H1 (cell line): ENCODE data around the gene PTRH1. TPM values are rescaled to one million over a fixed set of nuclear protein-coding genes. Genes with fewer than 3 reads are reported as not detected.

ENCODE experiments used
- CTCF ChIA-PET: fragments of 300-600 bp; sonication (Branson Sonifier 250); formaldehyde crosslinking; loops from one replicate; lab custom pipeline; 2021; ENCODE audit not compliant: partially characterized antibody; lab: Charles Lee
- POLR2A ChIA-PET: fragments of 300-600 bp; sonication (Branson Sonifier 250); formaldehyde crosslinking; loops from one replicate; lab custom pipeline; 2021; ENCODE audit warnings: inconsistent platforms; ENCODE audit not compliant: partially characterized antibody; lab: Charles Lee
- DNase-seq, 2 experiments: peaks; one replicate each; pipeline versions ENCODE4 v3.0.0 to v3.0.0-alpha.2; 2010 to 2022; ENCODE audit warnings: low spot score in 2 of 2, low read depth in 1 of 2, mixed read lengths in 1 of 2
- FAIRE-seq: peaks from 2 replicates; lab custom pipeline; 2011; peaks lifted over from hg19 to GRCh38; lab: Jason Lieb, UNC
- H2AFZ ChIP-seq: 2 replicates; pipeline ENCODE4 v1.8.1; 2012; ENCODE audit warnings: low read length, inconsistent platforms
- H2AK5ac ChIP-seq: 2 replicates; pipeline ENCODE4 v1.6.1; 2013; ENCODE audit warnings: low read depth, low read length
- H2BK120ac ChIP-seq: replicated peaks from 2 replicates; pipeline ENCODE3; 2013; ENCODE audit warnings: low read depth, low read length, inconsistent platforms
- H2BK12ac ChIP-seq: 2 replicates; pipeline ENCODE4 v1.6.1; 2013; ENCODE audit warnings: low read depth, low read length
- H2BK15ac ChIP-seq: 2 replicates; pipeline ENCODE4 v1.6.1; 2013; ENCODE audit warnings: low read length
- H2BK20ac ChIP-seq: 2 replicates; pipeline ENCODE4 v1.6.1; 2013; ENCODE audit warnings: low read length
- H2BK5ac ChIP-seq: 2 replicates; pipeline ENCODE4 v1.6.1; 2013; ENCODE audit warnings: low read depth, low read length
- H3K14ac ChIP-seq: 2 replicates; pipeline ENCODE4 v1.6.1; 2013; ENCODE audit warnings: inconsistent platforms; ENCODE audit not compliant: insufficient read length
- H3K18ac ChIP-seq: 2 replicates; pipeline ENCODE4 v1.6.1; 2013; ENCODE audit warnings: low read length; ENCODE audit errors: extremely low read depth
- H3K23ac ChIP-seq: 2 replicates; pipeline ENCODE4 v1.6.1; 2013; ENCODE audit warnings: inconsistent platforms; ENCODE audit not compliant: insufficient read length
- H3K23me2 ChIP-seq: 2 replicates; pipeline ENCODE4 v1.6.1; 2013; ENCODE audit warnings: low read depth, low read length
- H3K27ac ChIP-seq: 2 replicates; pipeline ENCODE4 v1.6.1; 2011; ENCODE audit warnings: low read depth, low read length, inconsistent platforms
- H3K27me3 ChIP-seq, 4 experiments: replicated peaks in 1 of 4; 1 replicate in 1 of 4; 2 replicates in 3 of 4; pipeline versions ENCODE4 v1.6.1 to v1.8.1; 2011 to 2013; ENCODE audit warnings: low read length in 3 of 4, mild to moderate bottlenecking in 3 of 4, inconsistent platforms in 2 of 4, mixed read lengths in 2 of 4, moderate library complexity in 1 of 4; ENCODE audit not compliant: control insufficient read depth in 3 of 4, insufficient read depth in 3 of 4; ENCODE audit errors: extremely low read depth in 1 of 4
- H3K36me3 ChIP-seq, 4 experiments: 2 replicates each; pipeline versions ENCODE4 v1.6.1 to v1.8.1; 2011 to 2013; ENCODE audit warnings: mild to moderate bottlenecking in 4 of 4, low read length in 3 of 4, moderate library complexity in 2 of 4, control low read depth in 1 of 4, inconsistent platforms in 1 of 4; ENCODE audit not compliant: insufficient read depth in 4 of 4, control insufficient read depth in 2 of 4
- H3K4ac ChIP-seq: replicated peaks from 2 replicates; pipeline ENCODE3; 2013; ENCODE audit warnings: low read length, low read depth, mixed read lengths, inconsistent platforms; ENCODE audit not compliant: insufficient read length
- H3K4me1 ChIP-seq, 4 experiments: replicated peaks in 1 of 4; 1 replicate in 1 of 4; 2 replicates in 3 of 4; pipeline versions ENCODE4 v1.6.1 to v1.8.1; 2011 to 2013; ENCODE audit warnings: low read length in 3 of 4, inconsistent platforms in 2 of 4, mixed read lengths in 1 of 4; ENCODE audit not compliant: insufficient read depth in 4 of 4, control insufficient read depth in 3 of 4
- H3K4me2 ChIP-seq, 2 experiments: 2 replicates each; pipeline versions ENCODE4 v1.6.1 to v1.8.1; 2011 to 2013; ENCODE audit warnings: low read depth in 2 of 2, low read length in 2 of 2, control low read depth in 1 of 2, inconsistent platforms in 1 of 2, mild to moderate bottlenecking in 1 of 2; ENCODE audit not compliant: insufficient read depth in 1 of 2
- H3K4me3 ChIP-seq, 4 experiments: fragments of 200-600, 300-600 bp in 1 of 4; sonication (generic), shearing (Covaris generic), sonication (Bioruptor Twin) in 1 of 4; 2 replicates each; pipeline versions ENCODE4 v1.5.1 to v1.8.1; 2011 to 2016; ENCODE audit warnings: low read length in 4 of 4, low read depth in 3 of 4, control low read depth in 2 of 4, inconsistent platforms in 2 of 4, mild to moderate bottlenecking in 2 of 4, mixed read lengths in 1 of 4, moderate library complexity in 1 of 4; ENCODE audit not compliant: insufficient read depth in 2 of 4; ENCODE audit errors: extremely low read depth in 1 of 4
- H3K56ac ChIP-seq: replicated peaks from 2 replicates; pipeline ENCODE3; 2013; ENCODE audit warnings: low read depth, mild to moderate bottlenecking, mixed read lengths, low read length, inconsistent platforms; ENCODE audit not compliant: insufficient read length
- H3K79me1 ChIP-seq: 2 replicates; pipeline ENCODE4 v1.6.1; 2013; ENCODE audit warnings: low read depth, low read length, control low read depth
- H3K79me2 ChIP-seq, 2 experiments: 2 replicates each; pipeline versions ENCODE4 v1.6.1 to v1.8.1; 2012 to 2013; ENCODE audit warnings: low read length in 2 of 2, mild to moderate bottlenecking in 2 of 2, inconsistent platforms in 1 of 2; ENCODE audit not compliant: insufficient read depth in 2 of 2, control insufficient read depth in 1 of 2
- H3K9ac ChIP-seq, 4 experiments: replicated peaks in 1 of 4; 1 replicate in 1 of 4; 2 replicates in 3 of 4; pipeline versions ENCODE4 v1.6.1 to v1.8.1; 2011 to 2013; ENCODE audit warnings: low read depth in 3 of 4, low read length in 3 of 4, control low read depth in 2 of 4, mild to moderate bottlenecking in 2 of 4, moderate library complexity in 2 of 4, inconsistent platforms in 1 of 4; ENCODE audit errors: extremely low read depth in 1 of 4
- H3K9me3 ChIP-seq, 2 experiments: 2 replicates each; pipeline versions ENCODE4 v1.6.1 to v1.8.1; 2012 to 2013; ENCODE audit warnings: mild to moderate bottlenecking in 2 of 2, moderate library complexity in 2 of 2, control low read depth in 1 of 2, inconsistent platforms in 1 of 2, low read depth in 1 of 2, low read length in 1 of 2, mixed read lengths in 1 of 2; ENCODE audit not compliant: insufficient read depth in 2 of 2
- H4K20me1 ChIP-seq, 2 experiments: replicated peaks in 1 of 2; 2 replicates each; pipeline versions ENCODE3 to v1.8.1; 2011 to 2013; ENCODE audit warnings: inconsistent platforms in 2 of 2, low read length in 2 of 2, mild to moderate bottlenecking in 1 of 2; ENCODE audit not compliant: insufficient read depth in 2 of 2, control insufficient read depth in 1 of 2
- H4K5ac ChIP-seq: 2 replicates; pipeline ENCODE4 v1.6.1; 2013; ENCODE audit warnings: low read length, low read depth, mixed read lengths, inconsistent platforms; ENCODE audit not compliant: insufficient read length
- H4K8ac ChIP-seq: 2 replicates; pipeline ENCODE4 v1.8.0; 2013; ENCODE audit warnings: mild to moderate bottlenecking, moderate library complexity, low read length, inconsistent platforms; ENCODE audit not compliant: insufficient read depth; ENCODE audit errors: extremely low read depth
- H4K91ac ChIP-seq: replicated peaks from 2 replicates; pipeline ENCODE3; 2013; ENCODE audit warnings: low read length, mixed read lengths, inconsistent platforms; ENCODE audit not compliant: insufficient read length
- ATF3 ChIP-seq: IDR thresholded peaks from 2 replicates; pipeline ENCODE4 v1.6.1; 2011; ENCODE audit warnings: low read depth, mild to moderate bottlenecking, low read length; ENCODE audit not compliant: insufficient read depth
- CEBPB ChIP-seq: IDR thresholded peaks from 2 replicates; pipeline ENCODE4 v1.6.1; 2012; ENCODE audit warnings: low read depth, low read length
- CREB1 ChIP-seq: IDR thresholded peaks from 2 replicates; pipeline ENCODE4 v1.6.1; 2012; ENCODE audit warnings: inconsistent platforms
- GTF2F1 ChIP-seq: IDR thresholded peaks from 2 replicates; pipeline ENCODE4 v1.6.1; 2012; ENCODE audit warnings: low read depth, low read length, improper control_type of control experiment, borderline replicate concordance
- MAX ChIP-seq: IDR thresholded peaks from 2 replicates; pipeline ENCODE4 v1.6.1; 2012; ENCODE audit warnings: inconsistent platforms
- RXRA ChIP-seq: IDR thresholded peaks from 2 replicates; pipeline ENCODE4 v1.6.1; 2011; ENCODE audit warnings: low read depth, mild to moderate bottlenecking, low read length, moderate library complexity; ENCODE audit not compliant: insufficient read depth
- SIN3A ChIP-seq, 2 experiments: IDR thresholded peaks in 1 of 2; conservative IDR thresholded peaks in 1 of 2; 2 replicates each; pipeline ENCODE4 v1.6.1; 2011 to 2012; ENCODE audit warnings: low read length in 2 of 2, improper control_type of control experiment in 1 of 2, low read depth in 1 of 2, mild to moderate bottlenecking in 1 of 2
- SIRT6 ChIP-seq: IDR thresholded peaks from one replicate; pipeline ENCODE4 v1.7.1; 2012; ENCODE audit warnings: low read length, inconsistent platforms
- SP4 ChIP-seq: IDR thresholded peaks from 2 replicates; pipeline ENCODE4 v1.6.1; 2012; ENCODE audit warnings: low read length, inconsistent platforms
- SRF ChIP-seq: IDR thresholded peaks from 2 replicates; pipeline ENCODE4 v1.6.1; 2011; ENCODE audit warnings: mild to moderate bottlenecking, low read depth, low read length, moderate library complexity
- TEAD4 ChIP-seq: IDR thresholded peaks from 2 replicates; pipeline ENCODE4 v1.6.1; 2012; ENCODE audit warnings: low read depth, low read length, inconsistent platforms, mixed read lengths
- WGBS, 2 experiments: shearing (Covaris generic) in 1 of 2; methylation state at CpG; one replicate each; pipeline versions ENCODE4 v1.1.6 to v1.1.7; 2013 to 2015; ENCODE audit warnings: low lambda C conversion rate in 2 of 2, mixed read lengths in 2 of 2, inconsistent platforms in 1 of 2, low coverage in 1 of 2, missing lambda C conversion rate in 1 of 2; ENCODE audit not compliant: insufficient replicate concordance in 2 of 2, insufficient coverage in 1 of 2, insufficient read length in 1 of 2; ENCODE audit errors: extremely low coverage in 1 of 2, missing lambda C conversion rate in 1 of 2; 5-methylcytosine and 5-hydroxymethylcytosine counted together
- polyA plus RNA-seq, 7 experiments: library from polyadenylated mRNA; depleted of rRNA in 3 of 7; stranded (reverse) in 5 of 7; unstranded in 2 of 7; fragments of >200 nt in 5 of 7; fragments of 200-250 nt in 2 of 7; gene quantifications; 1 replicate in 5 of 7; 2 replicates in 1 of 7; 4 replicates in 1 of 7; pipeline versions ENCODE4 v1.2.1 to v1.2.3, GENCODE V29; 2011 to 2013; ENCODE audit warnings: missing spikeins in 2 of 7, mixed read lengths in 2 of 7
- total RNA-seq: library from RNA; stranded (reverse); fragmentation: NEBNext Ultra II Directional; extraction: Animal tissue kit (Norgen Biotek cat#: 25700); gene quantifications from 2 replicates; pipeline ENCODE4 v1.2.1, GENCODE V29; 2021
- TF ChIP-seq, protein P1 (sequence below): IDR thresholded peaks from 2 replicates; pipeline ENCODE4 v1.6.1; 2012; ENCODE audit warnings: low read length, inconsistent platforms

The PTRH1 gene
- total and polyA plus RNA-seq, 2 of the 8 experiments (the other 6 are each of a cell fraction or from before 2014, with no cell fraction given): 11.1 to 19.8 TPM

DNA sequence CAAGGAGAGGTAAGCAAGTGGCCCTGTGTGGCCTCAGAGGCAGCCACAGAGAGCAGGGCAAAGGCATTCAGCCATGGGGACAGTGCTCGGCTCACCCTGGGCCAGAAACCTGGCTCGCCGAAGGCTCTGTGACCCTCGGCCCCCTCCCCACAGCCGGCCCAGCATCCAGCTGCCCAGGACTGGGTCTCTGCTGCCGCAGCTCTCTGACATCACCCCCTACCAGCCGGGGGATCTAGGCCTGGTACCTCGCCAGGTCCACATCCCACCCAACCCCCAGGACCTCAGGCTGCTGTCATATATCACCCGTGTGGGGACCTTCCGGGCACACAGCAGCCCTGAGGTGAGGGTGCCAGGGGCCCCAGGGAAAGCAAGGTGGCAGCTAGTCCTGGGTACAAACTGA, 2.6 kb downstream of the PTRH1 start:
- peaks cover 0 to 28% (median 20%) of the 10 kb centered on the region in 4 experiments; a peak in 6 of 7 replicates for H3K4me1 ChIP-seq
- no peak overlapping the region for H3K9ac ChIP-seq
- H3K4me2 ChIP-seq: no peak overlapping the region
- H2BK5ac ChIP-seq: peak overlapping the region; percentile 62
- H3K36me3 ChIP-seq: no peaks in the 10 kb centered on the region
- no peaks in the 10 kb centered on the region for H3K79me2 ChIP-seq
- peaks cover 10% of the 10 kb centered on the region; the same call in 1 of the 2 replicates for H3K23me2 ChIP-seq
- no peak overlapping the region for H3K4ac ChIP-seq
- H2BK120ac ChIP-seq: no peak overlapping the region
- no peak overlapping the region for H4K91ac ChIP-seq
- WGBS, 2 experiments: 90% methylated on average over 10 of the region's 10 CpGs; no CpG with 5 or more reads in 1 of the 2 experiments
- H3K23ac ChIP-seq: no peak overlapping the region
- H3K4me3 ChIP-seq: no peak overlapping the region
- DNase-seq (no peak), FAIRE-seq (no peak)
- no peak overlapping the region; the same call in 1 of the 2 replicates for H2AK5ac ChIP-seq
- no peak overlapping the region for H3K56ac ChIP-seq
- 0 out of 7 replicates have a peak, but pooled peaks cover 0 to 2% (median 0%) of the 10 kb centered on the region in 4 experiments for H3K27me3 ChIP-seq
- H3K79me1 ChIP-seq: no peaks in the 10 kb centered on the region; the same call in 1 of the 2 replicates
- H2BK15ac ChIP-seq: no peak overlapping the region
- peaks cover 0 to 3% of the 10 kb centered on the region in 2 experiments for H4K20me1 ChIP-seq
- peak overlapping the region; percentile 10; the same call in 1 of the 2 replicates for H2BK12ac ChIP-seq
- no peak overlapping the region for H3K27ac ChIP-seq
- CTCF ChIA-PET: interaction anchor here (1.2 to 3.9 kb wide), 9 partner anchors 9 to 209 kb away, joined by 3 to 23 read pairs (median 4); partner anchors contain the start of gene TOR2A
- H4K5ac ChIP-seq: no peak overlapping the region
- no peak overlapping the region for H2AFZ ChIP-seq
- H2BK20ac ChIP-seq: no peak overlapping the region
- POLR2A ChIA-PET: interaction anchor here (0.7 to 2.6 kb wide), 6 partner anchors 9 to 262 kb away, joined by 3 to 7 read pairs (median 4); partner anchors contain the start of genes LRSAM1 and RPL12
- no peak overlapping the region for H3K14ac ChIP-seq
- H3K9me3 ChIP-seq: no peaks in the 10 kb centered on the region
- no peak overlapping the region for H4K8ac ChIP-seq
- no peak overlapping the region for H3K18ac ChIP-seq
- TF ChIP-seq CEBPB: no peak
- no peak for TF ChIP-seq SIRT6
- TF ChIP-seq, protein P1, sequence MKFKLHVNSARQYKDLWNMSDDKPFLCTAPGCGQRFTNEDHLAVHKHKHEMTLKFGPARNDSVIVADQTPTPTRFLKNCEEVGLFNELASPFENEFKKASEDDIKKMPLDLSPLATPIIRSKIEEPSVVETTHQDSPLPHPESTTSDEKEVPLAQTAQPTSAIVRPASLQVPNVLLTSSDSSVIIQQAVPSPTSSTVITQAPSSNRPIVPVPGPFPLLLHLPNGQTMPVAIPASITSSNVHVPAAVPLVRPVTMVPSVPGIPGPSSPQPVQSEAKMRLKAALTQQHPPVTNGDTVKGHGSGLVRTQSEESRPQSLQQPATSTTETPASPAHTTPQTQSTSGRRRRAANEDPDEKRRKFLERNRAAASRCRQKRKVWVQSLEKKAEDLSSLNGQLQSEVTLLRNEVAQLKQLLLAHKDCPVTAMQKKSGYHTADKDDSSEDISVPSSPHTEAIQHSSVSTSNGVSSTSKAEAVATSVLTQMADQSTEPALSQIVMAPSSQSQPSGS: no peak
- TF ChIP-seq GTF2F1: no peak
- TF ChIP-seq SP4: no peak
- TF ChIP-seq SRF: no peak
- TF ChIP-seq CREB1: no peak
- no peak for TF ChIP-seq SIN3A (conservative IDR thresholded peaks at IDR 0.05 in 1 of 2, IDR thresholded peaks at IDR 0.05 in 1 of 2; ENCODE audit: low read depth in 1 of 2, low read length in 2 of 2)
- no peak for TF ChIP-seq TEAD4
- no peak for TF ChIP-seq ATF3
- no peak for TF ChIP-seq RXRA
- TF ChIP-seq MAX: no peak
